Left renal pelvis (tissue), 4 donors: ENCODE data around the gene SLC38A2. TPM values are rescaled to one million over a fixed set of nuclear protein-coding genes. Genes with fewer than 3 reads are reported as not detected.
"Not testable (repeated sequence)": the region's sequence is repeated elsewhere in the genome, so short reads cannot be mapped to it uniquely, and the experiment has no call there.

ENCODE experiments used
- DNase-seq, 4 donors: peaks; one replicate each; pipeline ENCODE4 v3.0.0-alpha.2; 2013; ENCODE audit warnings: low read depth in 4 of 4, low spot score in 3 of 4
- polyA plus RNA-seq, 4 donors: library from polyadenylated mRNA; unstranded; fragments of 120-200 nt; gene quantifications; one replicate each; pipeline ENCODE4 v1.2.1, GENCODE V29; 2013; ENCODE audit not compliant: insufficient read length in 4 of 4

The SLC38A2 gene
- polyA plus RNA-seq, 4 donors, result 180 to 241 (median 226) TPM

GRCh38 chr12:46339051-46339450 is 33.5 kb downstream of the SLC38A2 start:
- DNase-seq, result no peak

GRCh38 chr12:46332260-46332659 is 40.3 kb downstream of the SLC38A2 start:
- DNase-seq, result no peak

- DNase-seq, result not testable (repeated sequence)
Measured at GRCh38 chr12:46325075-46325474, 47.5 kb downstream of the SLC38A2 start.

DNA sequence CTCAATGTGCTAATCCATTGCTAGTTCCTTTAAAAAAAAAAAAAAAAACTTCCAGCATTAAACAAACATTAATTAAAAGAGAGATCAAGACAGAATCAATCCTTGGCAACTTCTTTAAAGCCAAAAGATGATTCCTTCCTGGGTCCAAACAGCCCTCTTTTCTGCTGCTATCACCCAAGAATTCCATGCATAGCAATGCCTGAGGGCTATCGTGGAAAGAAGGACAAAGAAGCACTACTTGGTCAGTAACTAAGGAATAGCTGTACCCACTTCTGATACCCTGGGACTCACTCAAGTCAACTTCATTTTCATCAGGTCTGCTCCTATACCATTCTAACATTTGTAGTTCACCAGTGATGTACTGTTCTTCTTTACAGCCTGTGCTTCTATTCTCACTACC is 51.8 kb downstream of the SLC38A2 start:
- DNase-seq, result no peak

- DNase-seq, result no peak
Measured at GRCh38 chr12:46318037-46318436, 54.5 kb downstream of the SLC38A2 start.

Other genes starting within 250 kb of the SLC38A2 start
- gene SLC38A1, start 103.7 kb downstream of the SLC38A2 start, polyA plus RNA-seq, result 10 to 100 TPM; 12.6 to 71.0 (median 66.8) TPM